Heart left ventricle (tissue), 13 donors: ENCODE data around the gene JMJD7.
A peak's percentile ranks its signal among the peaks of the same experiment; 100 is the strongest.

ENCODE experiments used
- CTCF ChIP-seq, 12 donors: fragments of 200-600 bp; sonication (generic) in 4 of 12; IDR thresholded peaks; one replicate each; pipeline versions ENCODE4 v1.5.0 to v1.8.0; 2018 to 2022; ENCODE audit warnings: antibody characterized with exemption in 12 of 12, mild to moderate bottlenecking in 5 of 12
- POLR2A ChIP-seq, 2 donors: fragments of 450-650 bp; IDR thresholded peaks; one replicate each; pipeline ENCODE4 v1.6.1; 2017; ENCODE audit warnings: antibody characterized with exemption in 2 of 2, mild to moderate bottlenecking in 2 of 2, moderate library complexity in 2 of 2
- donor health status: ischemic (EF 13 %, LVEDD 7.1; RV severe dilation, severe dysfunction).
- donor health status: DM: no; HTN: yes; CAD: no.
- donor health status: DM: no; HTN: no; CAD: no.
- donor health status: ischemic (EF 25% LVEDD 6.9; RV normal size, moderate dysfunction).
- donor health status: ischemic (EF 25% LVEDD 5.7; RV mildly dilated, moderate dysfunction).
- donor health status: ischemic (EF 35%, LVEDD 5.7; RV mildly dilated, moderate dysfunction).
- donor health status: nonischemic (EF 11% LVEDD 7.7; RV severe dilation, severe dysfunction).
- donor health status: DM: yes; HTN: yes; CAD: no.
- donor health status: PGD.
- donor health status: ischemic (EF 29% LVEDD 5.4; RV normal size, mild dysfunction).
- donor health status: nonischemic (EF 23%, LVEDD 6.1; RV moderate dilation, normal function).

- peak; percentile 77 to 95 (median 90) for TF ChIP-seq CTCF (IDR thresholded peaks at IDR 0.05)
- TF ChIP-seq POLR2A (IDR thresholded peaks at IDR 0.05) = no peak
Measured at GRCh38 chr15:41811432-41812195, 16.3 kb upstream of the JMJD7 start.
